ENCODE measurements around the gene COG2.
"Not testable (repeated sequence)": the region's sequence is repeated elsewhere in the genome, so short reads cannot be mapped to it uniquely, and the experiment has no call there.

The COG2 gene

DNA sequence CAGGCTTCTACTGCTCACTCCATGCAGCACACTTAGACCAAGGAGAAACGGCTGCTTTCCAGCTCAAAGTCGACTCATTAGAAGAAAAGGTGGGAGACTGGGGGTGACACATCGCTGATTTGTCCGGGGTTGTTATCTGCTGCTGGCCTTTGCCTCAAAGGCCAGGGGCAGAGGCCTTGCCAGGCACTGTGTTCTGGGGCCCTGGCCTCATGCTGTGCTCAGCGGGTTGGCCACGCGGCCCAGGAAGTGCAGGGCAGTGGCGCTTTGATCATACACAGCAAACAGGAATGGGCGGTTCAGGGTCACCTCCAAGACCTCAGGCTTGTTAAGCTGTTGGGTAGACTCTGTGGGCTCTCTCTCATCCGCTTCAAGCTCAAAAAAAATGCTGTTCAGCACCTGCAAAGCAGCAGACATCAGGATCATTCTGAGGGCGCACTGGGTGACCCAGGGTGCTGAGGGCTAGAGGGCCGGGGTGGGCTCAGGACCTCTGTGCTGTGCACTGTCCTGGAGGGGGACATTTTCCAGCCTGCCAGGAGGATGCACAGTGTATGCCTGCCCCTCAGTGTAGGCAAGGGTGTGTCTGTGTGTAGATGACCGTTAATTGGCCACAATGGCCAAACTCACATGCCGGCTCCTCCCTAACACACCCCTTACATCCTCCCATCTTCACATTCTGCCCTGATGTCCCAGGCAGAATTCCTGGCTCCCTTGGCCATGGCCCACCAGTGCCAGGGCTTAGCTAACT lies 60.8 kb downstream of the COG2 start:
- no peak for DNase-seq

DNA sequence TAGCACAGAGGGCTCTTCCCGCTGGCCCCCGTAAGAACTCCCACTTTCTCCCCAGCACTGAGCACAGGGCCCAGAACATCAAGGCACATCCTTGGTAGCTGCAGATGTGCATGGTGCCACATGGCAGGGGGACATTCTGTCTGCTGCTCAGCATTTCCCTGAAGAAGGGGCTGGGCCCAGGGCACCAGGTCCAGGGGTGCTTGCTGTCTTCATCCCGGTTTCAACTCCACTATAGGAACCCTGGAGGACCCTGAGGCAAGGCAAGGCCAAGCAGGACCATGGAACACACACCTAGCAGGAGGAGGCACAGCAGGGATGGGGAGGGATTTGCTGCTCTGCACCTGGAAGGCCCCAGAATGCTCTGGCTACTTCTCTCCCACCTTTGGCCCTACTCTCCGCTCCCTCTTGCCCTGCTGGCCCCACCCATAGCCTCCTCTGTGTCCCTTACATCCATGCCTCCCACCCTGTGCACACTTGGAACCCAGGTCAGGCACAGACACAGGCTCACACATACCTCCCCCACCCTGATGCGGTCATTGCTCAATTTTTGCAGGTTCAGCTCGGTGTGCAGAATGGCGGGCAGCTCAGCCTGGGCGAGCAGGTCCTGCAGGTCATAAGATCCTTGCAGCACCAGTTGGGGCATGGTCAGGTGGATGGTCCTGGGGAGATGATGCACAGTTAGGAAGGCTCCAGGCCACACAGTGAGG lies 61.6 kb downstream of the COG2 start:
- no peak for DNase-seq

GRCh38 chr1:230704830-230705229 lies 62.5 kb downstream of the COG2 start:
- DNase-seq, result no peak

- DNase-seq, result no peak
Observed at GRCh38 chr1:230705289-230706019, 63.2 kb downstream of the COG2 start.

- DNase-seq, result no peak
Observed at GRCh38 chr1:230706020-230706699, 63.9 kb downstream of the COG2 start.

GRCh38 chr1:230706887-230707731 lies 64.8 kb downstream of the COG2 start:
- DNase-seq, result no peak

GRCh38 chr1:230707732-230708630 lies 65.7 kb downstream of the COG2 start:
- DNase-seq, result no peak

- DNase-seq, result no peak
Observed at GRCh38 chr1:230708631-230709580, 66.6 kb downstream of the COG2 start.

GRCh38 chr1:230709619-230710542 lies 67.6 kb downstream of the COG2 start:
- no peak for DNase-seq

GRCh38 chr1:230710543-230710904 lies 68.2 kb downstream of the COG2 start:
- no peak for DNase-seq

- DNase-seq, result no peak
Observed at GRCh38 chr1:230711245-230711644, 69.0 kb downstream of the COG2 start.

DNA sequence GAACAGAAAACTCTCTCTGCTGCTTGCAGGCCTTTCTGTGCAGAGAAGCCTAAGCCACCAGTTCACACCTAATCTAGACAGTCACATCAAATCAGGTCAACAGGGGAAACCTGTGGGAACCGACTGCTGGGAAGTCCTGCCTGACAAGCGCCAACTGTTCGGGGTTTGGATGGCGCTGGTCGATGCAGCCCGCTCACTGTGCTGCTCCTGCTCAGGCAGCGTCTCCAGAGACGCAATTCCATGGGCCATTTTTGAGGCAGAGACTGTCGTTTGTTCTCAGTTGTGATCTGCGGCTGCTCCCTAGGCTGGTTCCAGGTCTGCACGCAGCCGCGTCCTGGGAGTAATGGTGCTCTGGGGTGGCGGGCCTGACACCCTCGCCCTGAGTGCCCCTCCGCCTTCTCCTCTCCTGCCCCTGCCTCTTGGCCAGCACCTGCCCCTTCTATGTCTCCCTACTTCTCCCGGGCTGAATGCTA lies 70.2 kb downstream of the COG2 start:
- no peak for DNase-seq

GRCh38 chr1:230713138-230713537 lies 70.9 kb downstream of the COG2 start:
- no peak for DNase-seq

DNA sequence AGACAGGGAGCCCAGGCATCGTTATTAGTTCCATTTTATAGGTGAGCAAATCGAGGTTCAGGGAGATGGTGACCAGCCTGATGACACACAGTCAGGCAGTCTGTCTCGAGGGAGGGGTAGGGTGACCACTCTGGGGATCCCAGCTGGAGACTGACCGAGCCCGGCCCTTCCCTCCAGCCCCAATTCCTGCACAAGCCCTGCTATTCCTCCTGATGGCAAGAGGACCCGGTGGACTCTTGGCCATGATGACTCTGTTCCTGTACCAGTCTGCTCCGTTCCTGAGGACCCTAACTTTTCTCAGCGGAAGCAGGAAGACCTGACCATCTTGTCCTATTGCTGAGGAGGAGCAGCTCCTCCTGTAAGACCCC lies 71.2 kb downstream of the COG2 start:
- DNase-seq, result no peak

DNA sequence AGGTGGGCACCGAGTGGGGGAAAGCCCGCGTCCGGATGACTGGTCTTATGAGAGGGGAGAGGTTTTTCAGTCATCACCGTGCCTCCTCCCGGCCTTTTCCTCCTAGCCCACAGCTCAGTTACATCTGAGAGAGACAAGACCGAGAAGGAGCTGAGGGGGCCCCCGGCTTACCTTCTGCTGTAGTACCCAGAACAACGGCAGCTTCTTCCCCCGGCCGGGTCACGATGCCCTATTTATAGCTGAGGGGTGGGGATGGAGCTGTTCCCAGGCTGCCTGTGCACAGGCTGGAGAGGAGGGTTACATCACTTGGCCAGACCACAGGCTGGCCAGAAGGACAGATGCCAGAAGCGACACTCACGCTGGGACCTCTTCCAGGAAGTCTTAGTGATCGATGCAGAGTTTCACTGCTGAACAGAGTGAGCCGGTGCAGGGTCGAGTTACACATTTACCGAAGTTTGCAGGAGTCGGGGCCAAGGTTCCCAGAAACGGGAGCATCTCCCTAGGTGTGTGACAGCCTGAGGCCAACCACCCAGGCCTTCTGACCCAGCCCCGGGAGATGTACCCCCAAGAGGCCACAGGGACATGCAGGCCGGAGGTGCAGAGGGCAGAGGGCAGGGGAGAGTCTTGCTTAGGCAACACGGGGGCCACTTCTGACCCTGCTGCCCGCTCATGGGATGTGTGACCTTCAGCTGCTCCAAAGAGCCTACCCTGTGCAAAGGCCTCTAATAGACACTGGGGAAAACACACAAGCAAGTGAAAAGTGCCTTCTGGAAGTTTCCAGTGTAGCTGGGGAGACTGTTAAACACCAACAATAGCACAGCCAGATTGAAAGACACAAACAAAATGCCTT lies 71.9 kb downstream of the COG2 start, which contains the start of gene AGT:
AGT (minus strand) TSS at position 208 of the 850 bp plus-strand sequence. CDS start 3,299 bp downstream, outside the sequence.
- DNase-seq, result no peak

- no peak for DNase-seq
Observed at GRCh38 chr1:230715510-230715909, 73.2 kb downstream of the COG2 start.

DNA sequence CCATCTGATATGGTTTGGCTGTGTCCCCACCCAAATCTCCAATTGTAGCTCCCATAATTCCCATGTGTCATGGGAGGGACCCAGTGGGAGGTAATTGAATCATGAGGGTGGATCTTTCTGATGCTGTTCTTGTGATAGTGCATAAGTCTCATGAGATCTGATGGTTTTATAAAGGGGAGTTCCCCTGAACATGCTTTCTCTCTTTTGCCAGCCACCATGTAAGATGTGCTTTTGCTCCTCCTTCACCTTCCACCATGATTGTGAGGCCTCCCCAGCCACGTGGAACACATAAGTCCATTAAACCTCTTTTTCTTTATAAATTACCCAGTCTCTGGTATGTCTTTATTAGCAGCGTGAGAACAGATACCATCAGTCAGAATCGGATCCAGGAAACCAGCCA lies 74.2 kb downstream of the COG2 start:
- DNase-seq, result not testable (repeated sequence)

- no peak for DNase-seq
Observed at GRCh38 chr1:230717251-230717650, 75.0 kb downstream of the COG2 start.

All from NCI-H526 treated with DMSO at 0.1 percent for 48 hours (cell line).